C4-2B (cell line): ENCODE measurements around the gene TSSC4.

Experiments used
- ZFX ChIP-seq: fragments of 450-650 bp; IDR thresholded peaks from 2 replicates; pipeline ENCODE4 v1.6.1; 2017
- TF ChIP-seq, protein P1 (sequence below): fragments of 450-650 bp; conservative IDR thresholded peaks from 2 replicates; pipeline ENCODE4 v1.5.1; 2017; ENCODE audit warnings: mild to moderate bottlenecking

DNA sequence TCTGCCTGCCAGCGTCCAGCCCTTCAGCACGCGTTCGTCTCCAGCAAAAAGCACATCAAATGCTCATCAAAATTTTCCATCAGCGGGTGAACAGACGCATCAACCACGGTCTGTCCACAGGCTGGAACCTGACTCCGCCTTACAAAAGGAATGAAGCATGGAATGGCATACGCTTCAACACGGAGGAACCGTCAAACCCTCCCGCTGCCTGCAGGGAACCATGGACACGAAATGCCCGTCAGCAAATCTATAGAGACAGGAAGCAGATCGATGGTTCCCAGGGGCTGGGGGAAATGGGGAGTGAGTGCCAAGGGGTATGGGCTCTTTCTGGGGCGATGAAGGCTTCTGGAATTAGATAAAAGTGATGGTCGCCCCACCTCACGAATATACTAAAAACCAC is 16.2 kb downstream of the TSSC4 start:
- TF ChIP-seq, protein P1, sequence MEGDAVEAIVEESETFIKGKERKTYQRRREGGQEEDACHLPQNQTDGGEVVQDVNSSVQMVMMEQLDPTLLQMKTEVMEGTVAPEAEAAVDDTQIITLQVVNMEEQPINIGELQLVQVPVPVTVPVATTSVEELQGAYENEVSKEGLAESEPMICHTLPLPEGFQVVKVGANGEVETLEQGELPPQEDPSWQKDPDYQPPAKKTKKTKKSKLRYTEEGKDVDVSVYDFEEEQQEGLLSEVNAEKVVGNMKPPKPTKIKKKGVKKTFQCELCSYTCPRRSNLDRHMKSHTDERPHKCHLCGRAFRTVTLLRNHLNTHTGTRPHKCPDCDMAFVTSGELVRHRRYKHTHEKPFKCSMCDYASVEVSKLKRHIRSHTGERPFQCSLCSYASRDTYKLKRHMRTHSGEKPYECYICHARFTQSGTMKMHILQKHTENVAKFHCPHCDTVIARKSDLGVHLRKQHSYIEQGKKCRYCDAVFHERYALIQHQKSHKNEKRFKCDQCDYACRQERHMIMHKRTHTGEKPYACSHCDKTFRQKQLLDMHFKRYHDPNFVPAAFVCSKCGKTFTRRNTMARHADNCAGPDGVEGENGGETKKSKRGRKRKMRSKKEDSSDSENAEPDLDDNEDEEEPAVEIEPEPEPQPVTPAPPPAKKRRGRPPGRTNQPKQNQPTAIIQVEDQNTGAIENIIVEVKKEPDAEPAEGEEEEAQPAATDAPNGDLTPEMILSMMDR = no peak
- TF ChIP-seq ZFX = no peak
